CD4-positive, alpha-beta T cell treated with Interleukin-12 subunit alpha and Interleukin-12 subunit beta, for 1 hour (primary cell): ENCODE measurements around the gene ELAVL1.
"Not testable (repeated sequence)": the region's sequence is repeated elsewhere in the genome, so short reads cannot be mapped to it uniquely, and the experiment has no call there.

Experiments used
- DNase-seq: peaks from one replicate; pipeline ENCODE4 v3.0.0-alpha.2; 2020

The ELAVL1 gene

DNA sequence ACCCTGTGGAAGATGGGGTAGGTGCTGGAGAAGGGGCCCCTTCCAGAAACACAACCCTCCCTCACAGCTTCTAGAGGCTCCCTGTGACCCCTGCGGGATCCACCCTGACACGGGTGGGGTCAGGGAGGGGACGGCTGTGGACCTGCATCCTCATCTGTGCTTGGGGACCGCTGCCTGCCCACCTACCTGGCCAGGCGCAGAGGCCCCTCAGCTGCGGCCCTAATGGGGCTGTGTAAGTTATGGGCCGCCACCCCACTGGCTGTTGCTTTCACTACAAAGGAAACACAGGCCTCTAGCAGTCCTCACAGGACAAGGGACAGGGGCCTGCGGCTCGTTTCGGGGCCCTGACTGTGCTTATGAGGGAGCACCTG, 72.5 kb downstream of the ELAVL1 start:
- DNase-seq: no peak

- no peak for DNase-seq
These were observed 73.0 kb downstream of the ELAVL1 start for GRCh38 chr19:7932276-7932929.

DNA sequence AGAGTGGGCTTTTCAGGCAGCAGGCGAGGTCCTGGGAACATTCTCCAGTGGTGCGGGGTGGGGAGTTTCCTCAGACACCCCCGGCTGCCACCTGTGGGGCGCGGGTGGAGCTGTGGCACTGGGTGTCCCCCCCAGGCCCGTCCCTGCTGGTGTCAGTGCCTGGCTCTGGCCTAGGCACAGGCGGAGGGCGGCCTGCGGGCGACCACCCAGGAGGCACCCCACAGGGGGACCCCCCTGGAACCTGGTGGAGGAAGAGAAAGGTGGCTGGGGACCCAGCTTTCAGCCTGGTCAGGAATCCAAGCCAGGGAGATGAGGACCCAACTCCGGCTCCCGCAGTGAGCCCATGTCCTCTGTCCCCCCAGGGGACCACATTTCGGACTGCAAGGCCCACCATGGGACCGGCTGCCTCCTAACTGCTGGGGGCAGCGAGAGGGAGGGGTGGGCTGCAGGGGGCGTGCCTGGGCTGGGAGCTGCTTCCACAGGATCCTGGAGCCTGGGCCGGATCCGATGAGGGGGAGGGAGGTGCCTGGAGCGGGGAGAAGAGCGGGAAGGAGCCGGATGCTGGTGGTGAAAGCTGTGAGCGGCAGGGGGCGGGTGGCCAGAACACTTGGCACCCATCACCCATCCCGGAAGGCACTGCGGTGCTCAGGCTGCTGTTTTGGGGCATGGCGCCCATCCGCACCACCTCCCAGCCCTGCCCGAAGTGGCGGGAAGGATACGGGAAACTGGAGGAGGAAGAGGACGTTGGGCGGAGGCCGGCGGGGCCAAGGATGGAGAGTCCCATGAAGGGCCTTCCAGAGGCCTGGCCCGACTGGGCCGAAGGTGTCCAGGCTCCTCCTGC, 74.0 kb downstream of the ELAVL1 start:
- no peak for DNase-seq

GRCh38 chr19:7930765-7931164, 74.7 kb downstream of the ELAVL1 start:
- DNase-seq: no peak

DNA sequence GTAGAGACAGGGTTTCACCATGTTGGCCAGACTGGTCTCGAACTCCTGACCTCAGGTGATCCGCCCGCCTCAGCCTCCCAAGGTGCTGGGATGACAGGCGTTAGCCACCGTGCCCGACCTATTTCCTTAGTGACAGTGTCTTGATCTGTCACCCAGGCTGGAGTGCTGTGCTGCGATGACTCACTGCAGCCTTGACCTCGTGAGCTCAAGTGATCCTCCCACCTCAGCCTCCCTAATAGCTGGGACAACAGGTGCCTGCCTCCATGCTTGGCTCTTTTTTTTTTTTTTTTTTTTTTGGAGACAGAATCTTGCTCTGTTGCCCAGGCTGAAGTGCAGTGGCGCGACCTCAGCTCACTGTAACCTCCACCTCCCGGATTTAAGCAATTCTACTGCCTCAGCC, 75.4 kb downstream of the ELAVL1 start:
- DNase-seq: not testable (repeated sequence)

DNA sequence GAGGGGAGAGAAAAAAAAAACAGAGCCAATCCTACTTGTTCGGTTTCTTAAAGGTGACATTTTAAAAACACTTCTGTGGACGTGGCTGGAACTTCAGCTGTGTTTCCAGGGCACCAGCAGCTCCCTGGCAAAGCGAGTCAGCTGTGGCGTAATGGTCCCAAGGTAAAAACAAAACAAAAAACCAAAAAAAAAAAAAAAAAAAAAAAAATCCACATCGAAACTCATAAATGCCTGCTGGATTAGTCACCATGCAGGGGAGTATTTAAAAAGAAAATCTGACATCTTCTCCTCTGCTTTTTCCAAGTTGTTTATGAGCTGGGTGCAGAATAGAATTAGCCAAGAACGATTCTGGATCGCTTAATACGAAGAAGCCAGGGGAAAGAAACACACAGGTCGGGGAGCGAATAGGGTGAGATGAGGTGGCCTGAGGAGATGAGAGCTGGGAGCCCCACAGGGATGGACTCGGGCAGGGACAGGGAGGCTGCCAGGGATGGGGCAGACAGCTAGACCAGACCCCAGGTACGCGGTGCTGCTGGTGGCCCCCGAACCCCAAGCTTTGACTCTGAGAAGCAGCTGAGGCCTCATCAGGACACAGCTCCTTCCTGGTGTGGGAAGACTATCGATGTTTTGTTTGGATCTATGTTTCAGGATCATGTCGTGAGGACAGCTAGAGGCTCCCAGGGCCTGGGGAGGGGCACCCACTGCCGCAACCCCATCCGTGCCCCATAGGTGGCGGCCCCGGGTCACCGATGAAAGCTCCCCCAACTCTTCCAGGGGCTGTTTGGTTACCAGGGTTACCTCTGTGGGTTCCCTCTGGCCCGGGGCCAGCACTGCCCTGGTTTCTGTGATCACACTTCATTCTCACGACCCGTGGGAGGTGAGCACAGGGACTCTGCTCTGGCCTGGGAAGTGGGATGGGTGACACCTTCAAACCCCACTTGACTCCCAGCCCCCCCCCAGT, 76.4 kb downstream of the ELAVL1 start:
- DNase-seq: peak; percentile 79

- DNase-seq: no peak
These were observed 77.1 kb downstream of the ELAVL1 start for GRCh38 chr19:7928334-7928706.

DNA sequence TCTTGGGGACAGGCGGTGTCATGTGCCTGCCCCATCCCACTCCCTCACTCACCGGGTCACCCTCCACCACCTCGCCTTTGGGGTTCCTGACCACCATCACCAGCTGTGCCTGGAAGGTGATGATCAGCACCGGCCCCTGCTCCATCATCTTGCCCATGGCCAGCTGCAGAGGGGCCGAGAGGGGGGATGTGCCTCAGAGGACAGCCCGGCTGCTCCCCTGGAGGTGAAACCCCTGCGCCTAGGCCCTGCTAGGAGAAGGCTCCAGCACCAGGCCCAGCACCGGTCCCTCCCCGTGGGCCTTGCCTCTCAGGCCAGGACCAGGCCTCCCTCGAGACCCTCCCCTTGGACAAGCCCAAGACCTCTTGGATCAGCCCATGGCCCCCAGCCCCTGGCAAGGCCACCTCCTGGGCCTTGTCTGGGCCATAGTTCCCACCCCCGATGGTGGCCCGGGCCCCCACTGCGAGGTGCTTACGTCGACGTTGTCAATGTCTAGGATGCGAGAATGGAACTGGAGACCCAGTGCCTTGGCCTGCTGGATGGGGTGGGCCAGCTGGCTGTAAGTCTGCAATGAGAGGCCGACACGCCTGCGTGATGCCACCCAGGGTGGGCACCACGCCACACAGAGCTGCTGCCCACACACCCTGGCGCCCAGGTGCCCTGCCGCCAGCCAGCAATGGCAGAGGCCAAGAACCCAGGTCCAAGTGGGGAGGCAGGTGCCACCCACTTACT, 77.7 kb downstream of the ELAVL1 start:
- DNase-seq: no peak

DNA sequence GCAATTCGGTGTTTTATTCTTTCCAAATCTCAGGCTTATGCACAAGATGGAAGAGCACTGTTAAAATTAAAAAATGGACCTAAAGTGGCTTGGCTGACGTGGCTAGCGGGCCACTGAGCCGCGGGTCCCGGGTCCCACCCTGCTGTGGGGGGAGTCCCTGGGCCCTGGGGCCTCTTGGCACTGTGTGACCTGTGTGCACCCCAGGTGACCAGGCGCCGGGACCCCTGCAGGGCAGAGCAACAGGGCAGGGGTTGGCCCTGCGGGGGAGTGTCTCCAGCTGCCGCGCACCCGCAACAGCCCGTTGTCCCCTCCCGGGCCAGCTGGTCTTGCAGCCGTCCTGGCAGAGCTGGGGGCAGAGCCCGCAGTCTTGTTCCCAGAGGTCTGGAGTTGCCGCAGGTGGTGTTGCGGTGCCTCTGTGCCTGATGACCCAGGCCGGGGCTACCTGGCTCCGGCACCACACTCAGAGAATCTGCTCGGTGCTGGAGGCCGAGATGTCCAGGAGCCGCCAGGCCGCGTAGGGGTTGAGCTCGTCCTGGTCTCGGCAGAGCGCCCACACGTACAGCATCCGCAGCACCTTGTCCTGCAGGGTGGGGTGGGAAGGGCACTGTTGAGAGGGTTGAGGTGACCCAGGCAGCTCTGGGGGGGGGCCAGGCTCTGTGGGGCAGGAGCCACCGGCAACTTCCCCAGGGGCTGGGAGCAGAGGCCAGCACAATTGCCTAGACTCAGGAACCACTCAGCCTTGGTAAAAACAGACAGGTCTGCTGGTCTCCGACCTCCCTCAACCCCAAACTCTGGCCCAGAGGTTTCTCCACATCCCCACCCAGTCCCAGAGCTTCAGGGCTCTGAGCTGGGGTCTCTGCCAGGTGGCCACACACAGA, 78.5 kb downstream of the ELAVL1 start:
- DNase-seq: no peak

DNA sequence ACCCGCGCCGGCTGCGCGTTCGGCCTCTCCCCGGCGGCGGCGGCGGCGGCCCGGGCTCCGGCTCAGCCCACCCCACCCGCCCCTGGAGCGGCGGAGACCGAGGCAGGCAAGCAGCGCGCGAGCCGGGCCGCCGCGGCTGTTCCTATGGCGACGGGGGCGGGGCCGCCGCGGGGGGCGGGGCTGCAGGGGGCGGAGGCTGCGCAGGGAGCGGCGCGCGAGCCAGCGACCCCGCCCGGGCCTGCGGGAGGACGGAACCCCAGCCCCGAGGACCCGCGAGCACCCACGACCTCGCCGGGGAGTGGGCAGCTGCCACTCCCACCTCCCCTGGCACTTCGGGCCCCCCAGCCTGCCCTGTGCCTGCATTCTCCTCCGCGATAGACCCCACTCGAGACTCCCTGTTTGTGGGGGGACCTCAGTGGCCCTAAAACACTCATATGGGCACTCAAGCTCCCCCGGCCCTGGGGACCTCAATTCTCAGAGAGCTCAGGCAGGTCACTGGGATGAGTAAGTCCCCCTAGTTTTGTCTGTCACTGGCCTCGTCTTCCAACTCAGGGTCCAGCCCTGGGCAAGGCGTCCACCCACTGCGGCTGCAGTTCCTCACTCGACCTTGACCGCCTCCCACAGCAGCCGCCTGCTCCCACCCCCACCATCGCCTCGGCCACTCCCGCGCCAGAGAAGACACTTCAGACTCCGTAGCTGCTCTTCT, 79.3 kb downstream of the ELAVL1 start, which contains the start of gene CTXN1:
Gene CTXN1 (minus strand): TSS at position 115 of the 706 bp plus-strand sequence. CDS start 597 bp downstream, outside the sequence.
- peak; percentile 84 for DNase-seq

- peak; percentile 78 for DNase-seq
These were observed 80.1 kb downstream of the ELAVL1 start for GRCh38 chr19:7925171-7925851.

GRCh38 chr19:7924651-7925170, 80.7 kb downstream of the ELAVL1 start:
- DNase-seq: no peak

GRCh38 chr19:7924241-7924640, 81.2 kb downstream of the ELAVL1 start:
- DNase-seq: no peak

DNA sequence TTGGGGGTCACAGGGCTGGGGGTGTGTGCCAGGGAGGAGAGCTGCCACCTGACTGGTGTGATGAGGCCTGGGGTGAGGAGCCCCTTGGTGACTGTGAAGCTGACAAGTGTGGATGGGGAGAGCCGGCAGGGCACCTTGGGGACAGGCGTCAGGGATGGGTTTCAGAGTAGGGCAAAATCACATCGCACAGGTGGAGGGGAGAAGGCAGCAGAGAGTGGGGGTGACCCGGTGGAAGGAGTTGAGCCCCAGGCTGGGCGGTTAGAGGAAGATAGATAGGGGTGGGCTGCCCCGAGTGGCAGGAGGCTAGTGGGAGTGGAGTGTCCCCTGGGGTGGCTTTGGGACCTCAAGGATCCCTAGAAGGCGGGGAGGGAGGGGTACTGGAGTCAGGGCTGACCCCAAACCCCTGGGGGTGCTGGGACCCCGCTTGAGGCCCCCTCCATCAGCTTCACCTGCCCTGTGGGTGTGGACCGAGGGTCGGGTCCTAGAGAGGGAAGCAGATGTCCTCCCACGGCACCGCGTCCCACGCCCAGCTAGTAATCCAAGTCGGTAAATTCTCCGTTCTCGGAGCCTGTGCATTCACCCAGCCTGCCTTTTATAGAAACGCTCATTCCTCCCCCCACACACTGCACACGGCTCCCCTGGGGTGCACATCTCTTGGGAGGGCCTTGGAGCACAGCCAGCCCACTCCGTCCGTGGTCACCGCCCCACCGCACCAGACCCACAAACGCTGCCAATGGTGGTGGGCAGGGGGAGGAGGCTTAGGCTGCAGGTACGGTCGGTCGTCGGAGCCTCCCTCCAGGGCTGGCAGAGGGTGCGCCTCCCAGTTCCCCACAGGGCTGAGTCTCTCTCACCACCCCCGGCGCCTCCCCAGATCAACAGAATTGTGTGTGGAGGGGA, 81.9 kb downstream of the ELAVL1 start:
- DNase-seq: no peak

- DNase-seq: no peak
These were observed 82.6 kb downstream of the ELAVL1 start for GRCh38 chr19:7922836-7923195.

DNA sequence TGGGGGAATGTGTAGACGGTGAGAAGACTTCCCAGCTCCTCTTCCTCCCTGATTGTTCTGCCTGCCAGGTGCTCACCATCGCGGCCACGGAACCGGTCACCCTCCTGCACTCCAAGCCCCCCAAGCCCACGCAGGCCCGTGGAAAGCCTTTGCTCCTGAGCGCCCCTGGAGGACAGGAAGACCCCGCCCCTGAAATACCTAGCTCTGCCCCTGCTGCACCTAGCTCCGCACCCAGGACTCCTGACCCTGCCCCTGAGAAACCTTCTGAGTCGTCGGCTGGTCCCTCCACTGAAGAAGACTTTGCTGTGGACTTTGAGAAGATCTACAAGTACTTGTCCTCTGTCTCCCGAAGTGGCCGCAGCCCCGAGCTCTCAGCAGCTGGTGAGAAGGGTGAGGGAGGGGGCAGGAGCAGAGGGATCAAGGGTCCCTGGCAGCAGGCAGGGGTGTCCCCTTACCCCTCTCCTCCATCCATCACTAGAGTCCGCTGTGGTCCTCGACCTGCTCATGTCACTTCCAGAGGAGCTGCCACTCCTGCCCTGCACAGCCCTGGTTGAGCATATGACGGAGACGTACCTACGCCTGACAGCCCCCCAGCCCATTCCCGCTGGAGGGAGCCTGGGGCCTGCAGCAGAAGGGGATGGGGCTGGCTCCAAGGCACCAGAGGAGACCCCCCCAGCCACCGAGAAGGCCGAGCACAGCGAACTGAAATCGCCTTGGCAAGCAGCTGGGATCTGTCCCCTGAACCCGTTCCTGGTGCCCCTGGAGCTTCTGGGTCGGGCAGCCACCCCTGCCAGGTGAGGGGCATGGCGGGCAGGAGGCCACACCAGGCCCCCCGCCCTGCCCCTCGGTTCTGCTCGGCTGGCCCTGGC, 83.2 kb downstream of the ELAVL1 start:
- no peak for DNase-seq

DNA sequence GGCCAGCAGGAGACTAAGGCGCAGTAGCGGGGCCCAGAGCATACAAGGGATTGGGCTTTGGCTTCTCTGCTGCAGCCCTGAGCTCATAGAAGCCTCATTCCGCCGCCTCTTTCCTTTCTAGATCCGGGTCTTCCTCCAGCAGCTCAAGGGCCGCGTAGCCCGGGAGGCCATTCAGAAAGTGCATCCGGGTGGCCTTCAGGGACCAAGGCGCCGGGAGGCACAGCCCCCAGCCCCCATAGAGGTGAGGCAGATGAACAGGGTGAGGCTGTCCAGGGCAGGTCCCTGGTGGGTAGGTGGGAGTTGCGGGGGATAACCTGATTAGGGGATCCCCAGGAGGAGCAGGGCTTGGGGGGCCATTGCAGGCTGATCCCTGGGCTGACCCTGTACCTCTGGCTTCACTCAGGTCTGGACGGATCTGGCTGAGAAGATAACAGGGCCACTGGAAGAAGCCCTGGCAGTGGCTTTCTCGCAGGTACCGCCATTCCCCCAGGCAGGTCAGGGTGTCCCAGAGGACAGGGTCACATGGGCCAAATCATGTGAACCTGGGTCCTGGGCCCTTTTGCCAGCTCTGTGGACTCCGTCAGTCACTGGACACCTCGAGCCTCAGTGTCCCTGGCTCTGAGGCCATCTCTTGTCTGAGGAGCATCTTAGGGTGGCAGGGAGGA, 84.0 kb downstream of the ELAVL1 start:
- no peak for DNase-seq
